Mesothelial cell of epicardium (in vitro differentiated cells): ENCODE measurements around the gene LIN37. TPM values are rescaled to one million over a fixed set of nuclear protein-coding genes. Genes with fewer than 3 reads are reported as not detected.
"Not testable (repeated sequence)": the region's sequence is repeated elsewhere in the genome, so short reads cannot be mapped to it uniquely, and the experiment has no call there.

Source experiments
- DNase-seq, 2 experiments: peaks; one replicate each; pipeline ENCODE4 v3.0.0; 2021; ENCODE audit warnings: low spot score in 2 of 2; ENCODE audit not compliant: unreplicated experiment in 2 of 2
- H3K27ac Mint-ChIP-seq: 2 replicates; pipeline ENCODE4 v1.8.0; 2021; ENCODE audit warnings: mixed read lengths
- H3K27me3 Mint-ChIP-seq: 2 replicates; pipeline ENCODE4 v1.8.0; 2021; ENCODE audit warnings: low read depth, mixed read lengths
- H3K36me3 Mint-ChIP-seq: 2 replicates; pipeline ENCODE4 v1.8.0; 2021; ENCODE audit warnings: mixed read lengths
- H3K4me1 Mint-ChIP-seq: 2 replicates; pipeline ENCODE4 v1.8.0; 2021; ENCODE audit warnings: mixed read lengths
- H3K4me3 Mint-ChIP-seq: 2 replicates; pipeline ENCODE4 v1.8.0; 2021; ENCODE audit warnings: mild to moderate bottlenecking, moderate library complexity, mixed read lengths
- H3K9me3 Mint-ChIP-seq: 2 replicates; pipeline ENCODE4 v1.8.0; 2021; ENCODE audit warnings: mixed read lengths
- CTCF ChIP-seq: fragments of 200-600 bp; sonication (generic); IDR thresholded peaks from one replicate; pipeline ENCODE4 v1.5.0; 2021; ENCODE audit warnings: antibody characterized with exemption; ENCODE audit not compliant: unreplicated experiment
- total RNA-seq: library from RNA; stranded (reverse); gene quantifications from 3 replicates; pipeline ENCODE4 v1.2.1, GENCODE V29; 2021

LIN37 gene
- total RNA-seq, 1 donor from 2014 or later: 12.0 TPM

- H3K4me3 Mint-ChIP-seq: no peak overlapping the region
- H3K36me3 Mint-ChIP-seq: peaks cover 31% of the 10 kb centered on the region
- no peak for TF ChIP-seq CTCF
- H3K4me1 Mint-ChIP-seq: peaks cover 10% of the 10 kb centered on the region
- H3K27me3 Mint-ChIP-seq: no peaks in the 10 kb centered on the region
- DNase-seq: no peak
- H3K9me3 Mint-ChIP-seq: no peaks in the 10 kb centered on the region
- H3K27ac Mint-ChIP-seq: no peak overlapping the region
Observed at GRCh38 chr19:35722897-35723296, 25.5 kb upstream of the LIN37 start.

GRCh38 chr19:35723671-35724070 is 24.7 kb upstream of the LIN37 start:
- Mint-ChIP-seq H3K36me3 (peaks cover 38% of the 10 kb centered on the region), H3K27me3 (no peaks in the 10 kb centered on the region), H3K9me3 (no peaks in the 10 kb centered on the region), H3K27ac (no peak overlapping the region), H3K4me3 (no peak overlapping the region), H3K4me1 (peaks cover 10% of the 10 kb centered on the region)
- DNase-seq: no peak
- TF ChIP-seq CTCF: no peak

GRCh38 chr19:35724132-35724531 is 24.2 kb upstream of the LIN37 start:
- not testable (repeated sequence) for H3K4me1 Mint-ChIP-seq, H3K4me3 Mint-ChIP-seq, H3K27me3 Mint-ChIP-seq, H3K9me3 Mint-ChIP-seq, DNase-seq, H3K27ac Mint-ChIP-seq
- H3K36me3 Mint-ChIP-seq: peaks cover 38% of the 10 kb centered on the region

- Mint-ChIP-seq H3K4me1 (peaks cover 1% of the 10 kb centered on the region), H3K4me3 (no peak overlapping the region), H3K36me3 (peaks cover 38% of the 10 kb centered on the region), H3K27me3 (no peaks in the 10 kb centered on the region), H3K27ac (no peak overlapping the region), H3K9me3 (no peaks in the 10 kb centered on the region)
- no peak for TF ChIP-seq CTCF
- no peak for DNase-seq
Observed at GRCh38 chr19:35724560-35724959, 23.8 kb upstream of the LIN37 start.

- H3K9me3 Mint-ChIP-seq: no peaks in the 10 kb centered on the region
- no peak for TF ChIP-seq CTCF
- no peak overlapping the region for H3K27ac Mint-ChIP-seq
- no peaks in the 10 kb centered on the region for H3K27me3 Mint-ChIP-seq
- no peak overlapping the region for H3K4me3 Mint-ChIP-seq
- peaks cover 41% of the 10 kb centered on the region for H3K36me3 Mint-ChIP-seq
- DNase-seq: no peak
- no peaks in the 10 kb centered on the region for H3K4me1 Mint-ChIP-seq
Observed at GRCh38 chr19:35725216-35725861, 23.0 kb upstream of the LIN37 start.

- no peaks in the 10 kb centered on the region for H3K4me1 Mint-ChIP-seq
- H3K4me3 Mint-ChIP-seq: no peak overlapping the region
- H3K36me3 Mint-ChIP-seq: peaks cover 51% of the 10 kb centered on the region
- TF ChIP-seq CTCF: no peak
- no peaks in the 10 kb centered on the region for H3K9me3 Mint-ChIP-seq
- no peak for DNase-seq
- H3K27me3 Mint-ChIP-seq: no peaks in the 10 kb centered on the region
- no peak overlapping the region for H3K27ac Mint-ChIP-seq
Observed at GRCh38 chr19:35727053-35727955, 21.1 kb upstream of the LIN37 start.
